AG09309 (cell line): Measurements from ENCODE around the gene TBC1D1.

ENCODE experiments used
- DNase-seq: peaks from one replicate; pipeline ENCODE4 v3.0.0-alpha.2; 2010; ENCODE audit warnings: low read depth
- H3K4me3 ChIP-seq: 2 replicates; pipeline ENCODE4 v1.5.1; 2011; ENCODE audit warnings: mild to moderate bottlenecking, low read depth, low read length, moderate library complexity; ENCODE audit not compliant: control insufficient read depth
- CTCF ChIP-seq: IDR thresholded peaks from 2 replicates; pipeline ENCODE4 v1.5.1; 2011; ENCODE audit warnings: mild to moderate bottlenecking, low read depth, low read length, inconsistent platforms; ENCODE audit not compliant: insufficient read depth, control insufficient read depth; ENCODE audit errors: missing control alignments

The TBC1D1 gene

GRCh38 chr4:38133711-38134480, 243.0 kb downstream of the TBC1D1 start:
- no peak for TF ChIP-seq CTCF
- no peak overlapping the region for H3K4me3 ChIP-seq
- DNase-seq: no peak

GRCh38 chr4:38135201-38135600, 244.3 kb downstream of the TBC1D1 start:
- DNase-seq: no peak
- TF ChIP-seq CTCF: no peak
- no peak overlapping the region for H3K4me3 ChIP-seq

GRCh38 chr4:38136604-38137003, 245.7 kb downstream of the TBC1D1 start:
- no peak for DNase-seq
- no peak for TF ChIP-seq CTCF
- no peak overlapping the region for H3K4me3 ChIP-seq

- DNase-seq: no peak
- H3K4me3 ChIP-seq: no peak overlapping the region
- no peak for TF ChIP-seq CTCF
Measured at GRCh38 chr4:38137080-38137479, 246.2 kb downstream of the TBC1D1 start.

- no peak for DNase-seq
- TF ChIP-seq CTCF: no peak
- no peak overlapping the region for H3K4me3 ChIP-seq
Measured at GRCh38 chr4:38138363-38138762, 247.5 kb downstream of the TBC1D1 start.

- TF ChIP-seq CTCF: no peak
- DNase-seq: no peak
- H3K4me3 ChIP-seq: no peak overlapping the region
Measured at GRCh38 chr4:38139187-38139586, 248.3 kb downstream of the TBC1D1 start.
